GM12801 (cell line): ENCODE measurements around the gene DMBX1.

Experiments
- TF ChIP-seq, protein P1 (sequence below): IDR thresholded peaks from one replicate; pipeline ENCODE4 v1.5.1; 2011; ENCODE audit warnings: control low read depth; ENCODE audit not compliant: insufficient read length; ENCODE audit errors: extremely low read depth

Gene DMBX1

DNA sequence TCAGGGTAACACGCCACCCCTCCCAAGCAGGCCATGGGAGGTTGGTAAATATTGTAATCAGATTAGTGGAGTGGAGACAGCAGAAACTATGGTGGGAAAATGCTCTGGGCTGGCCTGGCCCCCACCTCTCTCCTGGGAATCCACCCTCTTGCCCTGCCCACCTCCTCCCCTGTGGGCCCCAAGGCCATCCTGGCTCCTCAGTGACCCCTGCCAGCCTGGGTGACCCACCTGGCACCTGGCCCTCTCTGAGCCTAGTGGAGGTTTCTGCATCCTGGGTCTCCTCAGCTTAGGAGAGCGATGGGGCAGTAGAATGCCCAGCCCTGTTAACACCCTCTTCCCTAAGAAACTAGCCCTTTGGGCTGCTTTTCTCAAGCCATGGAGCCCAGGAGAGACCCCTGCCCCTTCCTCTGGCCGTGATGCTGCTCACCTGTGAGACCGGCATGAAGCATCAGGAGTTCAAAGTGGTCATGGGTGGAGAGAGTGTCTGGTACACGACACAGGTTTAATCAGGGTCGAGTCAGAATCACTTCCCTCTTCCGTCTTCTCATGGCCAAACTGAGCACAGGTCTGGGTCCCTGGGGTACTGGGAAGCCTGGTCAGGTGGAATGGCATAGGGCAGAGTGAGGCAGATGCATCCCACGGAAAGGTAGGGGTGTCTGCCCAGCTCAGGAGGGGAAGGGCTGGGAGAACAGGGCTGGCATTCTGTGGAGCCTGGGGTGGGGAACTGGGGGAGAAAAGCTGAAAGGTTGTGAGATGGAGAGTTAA, 10.7 kb upstream of the DMBX1 start:
- TF ChIP-seq, protein P1, sequence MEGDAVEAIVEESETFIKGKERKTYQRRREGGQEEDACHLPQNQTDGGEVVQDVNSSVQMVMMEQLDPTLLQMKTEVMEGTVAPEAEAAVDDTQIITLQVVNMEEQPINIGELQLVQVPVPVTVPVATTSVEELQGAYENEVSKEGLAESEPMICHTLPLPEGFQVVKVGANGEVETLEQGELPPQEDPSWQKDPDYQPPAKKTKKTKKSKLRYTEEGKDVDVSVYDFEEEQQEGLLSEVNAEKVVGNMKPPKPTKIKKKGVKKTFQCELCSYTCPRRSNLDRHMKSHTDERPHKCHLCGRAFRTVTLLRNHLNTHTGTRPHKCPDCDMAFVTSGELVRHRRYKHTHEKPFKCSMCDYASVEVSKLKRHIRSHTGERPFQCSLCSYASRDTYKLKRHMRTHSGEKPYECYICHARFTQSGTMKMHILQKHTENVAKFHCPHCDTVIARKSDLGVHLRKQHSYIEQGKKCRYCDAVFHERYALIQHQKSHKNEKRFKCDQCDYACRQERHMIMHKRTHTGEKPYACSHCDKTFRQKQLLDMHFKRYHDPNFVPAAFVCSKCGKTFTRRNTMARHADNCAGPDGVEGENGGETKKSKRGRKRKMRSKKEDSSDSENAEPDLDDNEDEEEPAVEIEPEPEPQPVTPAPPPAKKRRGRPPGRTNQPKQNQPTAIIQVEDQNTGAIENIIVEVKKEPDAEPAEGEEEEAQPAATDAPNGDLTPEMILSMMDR, result no peak

DNA sequence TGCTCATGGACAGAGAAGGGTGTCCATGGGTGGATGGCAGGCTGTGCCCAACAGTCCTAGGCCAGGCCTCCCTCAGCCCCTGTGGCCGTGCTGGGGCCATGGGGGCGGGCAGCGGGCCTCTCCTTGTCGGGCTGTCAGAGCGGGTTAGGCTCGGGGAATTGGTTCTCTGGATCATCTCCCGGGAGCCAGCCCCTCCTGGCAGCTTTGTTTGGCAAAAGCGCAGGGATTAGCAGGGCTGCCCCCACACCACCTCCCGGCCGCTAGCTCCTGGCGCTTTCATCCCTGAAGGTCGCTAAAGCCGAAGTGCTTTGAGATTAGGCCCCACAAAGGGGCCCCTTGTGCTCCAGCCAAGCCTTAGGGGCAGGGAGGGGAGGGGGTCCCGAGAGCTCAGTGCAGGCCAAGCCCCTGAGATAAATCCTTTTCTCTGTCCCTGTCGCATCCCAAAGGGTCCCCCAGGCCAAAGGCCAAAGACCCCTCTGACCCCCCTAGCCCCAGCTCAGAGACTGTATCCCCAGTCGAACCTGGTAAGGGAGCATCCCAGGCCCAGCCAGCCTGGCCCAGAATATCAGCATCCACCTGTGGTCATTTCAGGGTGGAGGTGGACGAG, 9.8 kb upstream of the DMBX1 start:
- TF ChIP-seq, protein P1, result no peak

DNA sequence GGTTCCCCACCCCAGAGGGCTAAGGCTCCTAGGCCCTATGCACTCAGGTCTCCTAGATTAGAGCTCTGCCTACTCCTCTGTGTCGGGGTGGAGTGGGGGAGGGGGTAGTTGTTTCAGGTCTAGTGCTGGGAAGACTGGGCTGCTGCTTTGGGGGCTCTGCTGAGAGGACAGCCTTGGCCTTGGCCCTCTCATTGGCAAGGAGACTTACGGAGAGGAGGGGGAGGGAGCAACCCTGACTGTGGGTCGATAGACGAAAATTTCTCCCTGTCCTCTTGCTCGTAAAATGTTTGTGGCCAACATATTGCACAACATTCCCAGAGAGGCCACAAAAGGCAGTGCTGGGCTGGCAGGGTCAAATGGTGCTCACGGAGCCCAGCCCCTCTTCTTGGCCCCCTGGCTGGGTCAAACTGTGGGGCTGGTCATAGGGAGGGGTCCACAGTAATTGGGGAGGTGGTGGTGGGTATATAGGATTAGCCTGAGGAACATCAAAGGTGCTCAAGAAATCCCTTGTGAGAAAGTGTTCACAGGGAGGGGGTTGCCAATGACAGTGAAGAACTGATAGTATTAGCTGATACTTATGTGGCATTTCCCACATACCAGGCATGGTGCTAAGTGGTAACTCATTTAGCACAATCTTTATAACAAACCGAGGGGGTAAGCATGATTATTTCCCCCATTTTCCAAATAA, 8.5 kb upstream of the DMBX1 start:
- TF ChIP-seq, protein P1, result no peak

DNA sequence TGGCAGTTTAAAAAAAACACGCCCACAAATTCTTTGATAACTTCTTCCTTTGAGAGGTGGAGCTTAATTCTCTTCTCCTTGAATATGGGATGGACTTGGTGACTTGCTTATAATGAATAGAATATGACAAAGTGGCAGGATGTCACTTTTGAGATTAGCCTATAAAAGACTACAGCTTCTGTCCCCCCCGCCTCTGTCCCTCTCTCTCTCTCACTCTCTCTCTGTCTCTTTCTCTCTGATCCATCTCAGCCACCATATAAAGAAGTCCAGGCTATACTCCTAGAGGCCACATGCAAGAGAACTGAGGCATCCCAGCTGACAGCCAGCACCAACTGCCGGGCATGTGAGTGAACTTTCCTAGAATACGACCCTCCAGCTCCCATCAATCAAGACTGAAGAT, 7.7 kb upstream of the DMBX1 start:
- TF ChIP-seq, protein P1, result no peak

DNA sequence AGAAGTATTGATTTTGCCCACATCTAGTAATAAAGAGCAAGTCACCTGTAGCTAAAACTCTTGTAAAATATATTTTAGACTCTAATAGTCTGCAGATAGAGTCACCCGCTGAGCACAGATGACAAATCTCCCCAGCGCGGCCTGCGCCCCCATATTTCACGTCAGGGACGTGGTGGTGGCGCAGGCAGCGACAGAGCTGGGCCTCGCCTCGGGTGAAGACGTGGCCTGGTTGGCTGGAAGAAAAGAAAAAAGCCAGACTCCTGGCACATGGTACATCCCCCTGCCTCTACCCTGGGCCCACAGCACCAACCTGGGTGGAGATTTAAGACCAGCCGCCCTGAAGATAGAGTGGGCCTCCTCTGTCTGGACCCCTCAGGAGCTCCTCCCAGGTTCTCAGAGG, 6.0 kb upstream of the DMBX1 start:
- TF ChIP-seq, protein P1, result no peak

DNA sequence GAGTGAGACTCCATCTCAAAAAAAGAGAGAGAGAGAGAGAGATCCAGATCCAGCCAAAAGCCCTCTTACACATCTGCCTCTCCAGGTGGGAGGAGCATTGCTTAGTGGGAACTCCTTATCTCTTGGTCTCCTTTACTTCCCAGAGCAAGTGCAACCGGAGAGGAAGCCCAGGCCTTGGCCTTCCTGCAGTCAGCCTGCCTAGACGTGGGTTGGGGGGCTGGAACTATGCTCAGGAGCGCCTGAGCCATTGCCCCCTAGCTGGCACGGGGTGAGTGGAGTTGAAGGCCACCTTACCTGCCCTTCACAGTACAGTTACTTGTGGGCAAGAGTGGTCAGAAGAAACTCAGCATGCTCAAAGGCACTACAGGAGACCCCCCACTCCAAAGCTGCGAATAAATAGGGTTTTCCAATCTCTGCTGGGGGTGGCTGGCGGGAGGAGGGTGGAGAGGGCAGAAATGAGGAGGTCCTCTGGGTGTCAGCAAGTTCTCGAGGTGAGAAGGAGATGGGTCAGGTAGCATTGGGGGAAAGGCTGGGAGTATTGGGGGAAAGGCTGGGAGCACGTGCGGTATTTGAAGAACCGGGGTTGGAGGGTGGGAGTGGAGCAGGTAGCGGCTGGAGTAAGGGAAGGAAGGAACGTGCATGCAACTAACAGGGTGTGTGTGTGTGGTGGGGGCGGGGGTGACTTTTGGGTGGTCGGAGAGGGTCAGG, 4.7 kb upstream of the DMBX1 start:
- TF ChIP-seq, protein P1, result no peak
